NCI-H187 treated with DMSO at 0.1 percent for 48 hours (cell line): ENCODE measurements around the gene CYP1A2.
"Not testable (repeated sequence)": the region's sequence is repeated elsewhere in the genome, so short reads cannot be mapped to it uniquely, and the experiment has no call there.

Source experiments
- DNase-seq: peaks from one replicate; lab custom pipeline; 2025; lab: John Stamatoyannopoulos, UW

CYP1A2 gene, protein sequence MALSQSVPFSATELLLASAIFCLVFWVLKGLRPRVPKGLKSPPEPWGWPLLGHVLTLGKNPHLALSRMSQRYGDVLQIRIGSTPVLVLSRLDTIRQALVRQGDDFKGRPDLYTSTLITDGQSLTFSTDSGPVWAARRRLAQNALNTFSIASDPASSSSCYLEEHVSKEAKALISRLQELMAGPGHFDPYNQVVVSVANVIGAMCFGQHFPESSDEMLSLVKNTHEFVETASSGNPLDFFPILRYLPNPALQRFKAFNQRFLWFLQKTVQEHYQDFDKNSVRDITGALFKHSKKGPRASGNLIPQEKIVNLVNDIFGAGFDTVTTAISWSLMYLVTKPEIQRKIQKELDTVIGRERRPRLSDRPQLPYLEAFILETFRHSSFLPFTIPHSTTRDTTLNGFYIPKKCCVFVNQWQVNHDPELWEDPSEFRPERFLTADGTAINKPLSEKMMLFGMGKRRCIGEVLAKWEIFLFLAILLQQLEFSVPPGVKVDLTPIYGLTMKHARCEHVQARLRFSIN

DNA sequence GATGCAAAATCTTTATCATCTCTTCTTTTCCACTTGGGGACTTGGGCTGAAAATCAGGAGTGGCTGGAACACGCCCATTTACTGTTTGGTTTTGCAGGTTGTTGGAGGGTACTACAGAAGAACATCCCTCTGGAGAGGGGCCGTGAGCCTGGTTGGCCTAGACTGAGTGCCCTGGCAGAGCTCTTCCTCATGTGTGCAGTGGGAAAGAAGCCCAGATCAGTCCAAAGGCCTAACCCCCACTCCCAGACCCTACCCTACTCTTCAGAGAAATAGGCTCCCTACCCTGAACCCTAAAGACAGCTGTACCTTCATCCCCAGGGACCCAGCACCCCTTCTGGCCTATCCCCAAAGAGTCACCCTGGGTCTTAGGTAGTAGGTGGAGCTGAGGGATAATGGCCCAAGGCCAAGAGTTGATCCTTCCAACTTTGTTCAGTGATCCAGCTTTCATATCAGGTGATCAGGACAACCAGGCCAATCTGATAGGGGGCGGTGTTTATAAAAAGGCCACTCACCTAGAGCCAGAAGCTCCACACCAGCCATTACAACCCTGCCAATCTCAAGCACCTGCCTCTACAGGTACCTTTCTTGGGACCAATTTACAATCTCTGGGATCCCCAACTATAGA, at the start of gene CYP1A2:
TSS of gene CYP1A2 (plus strand) at position 524 of the 625 bp plus-strand sequence. CDS start 894 bp downstream, outside the sequence.
- DNase-seq, result no peak

GRCh38 chr15:74709011-74709410, 39.6 kb upstream of the CYP1A2 start:
- no peak for DNase-seq

- DNase-seq, result no peak
Observed at GRCh38 chr15:74709892-74710291, 38.8 kb upstream of the CYP1A2 start.

GRCh38 chr15:74710319-74711094, 38.1 kb upstream of the CYP1A2 start:
- no peak for DNase-seq

DNA sequence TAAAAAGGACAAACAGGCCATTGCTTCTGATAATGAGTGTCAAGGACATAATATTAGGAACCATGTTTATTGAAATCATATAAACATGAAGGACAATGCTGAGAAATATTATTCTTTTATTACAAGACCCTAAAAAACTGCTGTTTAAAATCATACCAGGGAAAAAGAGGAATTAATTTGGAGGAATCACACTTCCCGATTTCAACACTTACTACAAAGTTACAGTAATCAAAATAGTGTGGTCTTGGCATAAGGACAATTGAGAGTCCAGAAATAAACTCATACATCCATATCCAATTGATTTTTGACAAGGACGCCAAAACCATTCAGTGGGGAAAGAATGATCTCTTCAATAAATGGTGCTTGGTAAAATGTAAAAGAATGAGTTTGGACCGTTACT, 36.3 kb upstream of the CYP1A2 start:
- no peak for DNase-seq

- no peak for DNase-seq
Observed at GRCh38 chr15:74716651-74717050, 32.0 kb upstream of the CYP1A2 start.

- DNase-seq, result no peak
Observed at GRCh38 chr15:74722591-74722990, 26.1 kb upstream of the CYP1A2 start.

GRCh38 chr15:74723187-74723586, 25.5 kb upstream of the CYP1A2 start:
- no peak for DNase-seq

DNA sequence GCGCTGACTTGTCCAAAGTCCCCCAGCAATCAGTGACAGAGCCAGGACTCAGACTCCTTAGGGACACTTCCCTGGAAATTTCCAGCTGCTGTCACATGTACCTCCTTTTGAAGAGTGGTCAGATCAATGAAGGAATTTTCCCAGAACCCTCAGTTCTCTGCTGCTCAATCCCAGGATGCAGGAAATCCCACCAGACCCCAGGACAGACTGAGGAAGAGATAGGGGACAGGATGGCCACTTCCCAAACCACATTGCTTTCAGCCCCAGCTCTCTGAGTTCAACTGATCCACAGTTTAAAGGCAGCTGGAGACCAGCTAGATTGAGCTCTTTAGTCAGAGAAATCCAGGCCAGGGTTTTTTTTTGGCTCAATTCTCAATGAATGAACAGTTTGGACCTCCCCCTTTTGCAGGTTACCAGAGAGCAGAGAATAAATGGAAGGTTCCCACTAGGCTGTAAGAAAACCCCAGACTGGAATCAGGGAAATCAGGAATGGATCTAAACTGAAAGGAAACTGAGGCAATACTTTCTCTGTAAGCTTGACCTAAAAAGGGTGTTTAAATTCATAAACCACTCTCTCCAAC, 24.8 kb upstream of the CYP1A2 start:
- DNase-seq, result peak; percentile 37

GRCh38 chr15:74724570-74725224, 23.9 kb upstream of the CYP1A2 start:
- no peak for DNase-seq

DNA sequence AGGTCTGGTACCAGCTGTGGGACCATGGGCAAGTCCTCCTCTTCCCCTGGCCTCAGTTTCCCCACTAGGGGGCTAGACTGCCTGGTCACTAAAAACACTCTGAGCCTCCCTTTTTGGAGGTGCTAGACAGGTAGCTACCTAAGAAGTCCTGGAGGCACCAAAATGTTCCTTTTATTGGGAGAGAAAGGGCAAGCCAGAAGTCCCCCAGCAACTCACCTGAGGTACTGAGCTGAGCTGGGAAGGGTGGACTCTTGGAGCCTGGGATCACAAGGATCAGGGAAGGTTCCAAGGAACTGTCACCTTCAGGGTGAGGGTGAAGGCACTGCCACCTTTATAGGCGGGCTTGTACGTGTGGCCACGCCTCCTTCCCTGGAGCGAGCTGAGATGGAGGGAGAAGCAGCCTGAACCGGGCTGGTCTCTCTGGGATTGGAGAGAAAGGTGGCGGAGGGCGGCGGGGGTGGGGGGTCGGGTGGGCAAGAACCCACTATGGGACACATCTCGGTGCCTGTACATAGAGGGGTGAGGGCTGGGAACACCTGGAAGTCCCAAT, 23.3 kb upstream of the CYP1A2 start, which contains the start of gene CYP1A1:
TSS of gene CYP1A1 (minus strand) at position 304 of the 550 bp plus-strand sequence. CDS start 2,431 bp downstream, outside the sequence.
- no peak for DNase-seq

GRCh38 chr15:74725845-74726773, 22.5 kb upstream of the CYP1A2 start:
- DNase-seq, result no peak

DNA sequence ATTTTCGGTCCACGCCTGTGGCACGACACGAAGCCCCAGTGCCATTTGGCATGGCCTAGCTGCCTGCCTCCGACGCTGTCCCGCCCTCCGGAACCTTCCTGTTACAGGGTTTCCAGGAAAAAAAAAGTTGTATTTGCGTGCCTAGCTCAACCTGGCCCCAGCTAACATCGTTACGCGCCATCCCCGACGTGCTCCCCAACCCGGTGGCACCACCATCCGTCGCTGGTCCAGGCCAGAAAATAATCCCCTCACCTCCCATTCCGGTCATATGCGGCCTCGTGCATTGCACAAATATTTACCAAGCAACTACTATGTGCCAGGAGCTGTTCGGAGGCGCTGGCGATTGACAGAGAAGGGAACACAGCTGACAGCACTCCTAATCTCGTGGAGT, 21.9 kb upstream of the CYP1A2 start:
- DNase-seq, result no peak

- DNase-seq, result no peak
Observed at GRCh38 chr15:74727727-74728126, 20.9 kb upstream of the CYP1A2 start.

DNA sequence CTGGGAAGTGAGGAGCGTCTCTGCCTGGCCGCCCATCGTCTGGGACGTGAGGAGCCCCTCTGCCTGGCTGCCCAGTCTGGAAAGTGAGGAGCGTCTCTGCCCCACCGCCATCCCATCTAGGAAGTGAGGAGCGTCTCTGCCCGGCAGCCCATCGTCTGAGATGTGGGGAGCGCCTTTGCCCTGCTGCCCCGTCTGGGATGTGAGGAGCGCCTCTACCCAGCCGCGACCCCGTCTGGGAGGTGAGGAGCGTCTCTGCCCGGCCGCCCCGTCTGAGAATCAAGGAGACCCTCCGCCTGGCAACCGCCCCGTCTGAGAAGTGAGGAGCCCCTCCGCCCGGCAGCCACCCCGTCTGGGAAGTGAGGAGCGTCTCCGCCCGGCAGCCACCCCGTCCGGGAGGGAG, 19.9 kb upstream of the CYP1A2 start:
- not testable (repeated sequence) for DNase-seq

GRCh38 chr15:74729372-74729771, 19.3 kb upstream of the CYP1A2 start:
- not testable (repeated sequence) for DNase-seq

GRCh38 chr15:74730619-74731316, 17.9 kb upstream of the CYP1A2 start:
- no peak for DNase-seq

- no peak for DNase-seq
Observed at GRCh38 chr15:74732846-74733245, 15.8 kb upstream of the CYP1A2 start.

DNA sequence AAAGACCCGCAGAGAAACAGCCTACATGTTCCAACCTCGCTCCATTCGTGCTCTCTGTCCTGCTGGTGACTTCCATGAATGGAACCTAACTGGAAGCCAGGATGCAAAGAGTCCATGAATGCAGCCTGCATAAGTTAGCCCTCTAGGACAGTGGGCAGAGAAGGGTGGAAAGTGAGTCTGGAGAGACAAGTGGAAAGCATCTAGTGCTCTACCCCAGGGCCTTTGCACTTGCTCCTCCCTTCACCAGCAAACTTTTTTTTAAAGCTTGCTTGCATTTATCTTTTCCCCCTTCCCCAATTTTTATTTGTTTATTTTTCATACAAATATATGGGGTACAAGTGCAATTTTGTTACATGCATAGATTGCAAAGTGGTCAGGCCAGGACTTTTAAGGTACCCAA, 15.4 kb upstream of the CYP1A2 start:
- DNase-seq, result no peak
